CD4-positive, alpha-beta T cell treated with Interleukin-2 at 100 ng/mL for 4 hours (primary cell): Measurements from ENCODE around the gene CHPF2.

Experiments used
- DNase-seq: peaks from one replicate; pipeline ENCODE4 v3.0.0-alpha.2; 2020; ENCODE audit warnings: low spot score

CHPF2 gene

DNA sequence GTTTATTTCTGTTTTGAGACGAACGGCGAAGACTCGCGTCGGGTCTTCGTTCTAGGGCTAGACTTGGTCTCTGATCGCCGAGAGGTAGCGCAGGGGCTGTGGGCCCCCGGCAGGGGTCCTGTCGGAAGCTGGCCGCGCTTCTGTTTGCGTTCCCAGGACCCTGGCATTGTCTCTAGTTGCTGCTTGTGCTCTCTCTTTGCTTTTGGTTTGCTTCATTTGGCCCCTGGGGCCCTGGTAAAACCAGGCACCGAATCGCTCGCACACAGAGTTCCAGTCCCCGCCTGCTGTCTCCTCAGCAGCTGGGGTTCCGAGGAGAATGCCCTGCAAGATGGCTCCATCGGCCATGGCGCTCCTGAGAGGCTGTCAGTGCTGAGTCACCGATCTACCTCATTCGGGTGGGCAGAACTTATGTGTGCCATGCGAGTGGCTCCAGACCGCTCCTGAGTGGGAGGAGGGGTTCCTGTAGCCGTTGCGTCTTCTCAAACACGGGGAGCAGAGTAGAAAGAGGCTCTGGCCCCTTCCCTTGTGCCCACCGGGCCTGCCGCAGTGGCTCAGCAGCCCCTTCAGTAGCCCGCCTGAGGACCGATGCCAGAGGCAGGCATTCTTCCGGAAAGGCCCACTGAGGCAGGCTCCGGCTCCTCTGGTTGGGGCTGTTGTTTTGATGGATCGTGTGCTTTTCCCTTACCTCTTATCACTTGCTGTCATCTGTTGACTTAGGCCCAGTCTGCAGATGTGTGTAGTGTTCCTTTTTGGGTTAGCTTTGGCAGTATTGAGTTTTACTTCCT lies 826 bp downstream of the CHPF2 start:
- peak; percentile 71 for DNase-seq

- DNase-seq: no peak
These were observed 1.5 kb downstream of the CHPF2 start for GRCh38 chr7:151233804-151234203.

GRCh38 chr7:151235091-151235787 lies 3.0 kb downstream of the CHPF2 start:
- DNase-seq: no peak

- DNase-seq: no peak
These were observed 4.1 kb downstream of the CHPF2 start for GRCh38 chr7:151236406-151236805.

DNA sequence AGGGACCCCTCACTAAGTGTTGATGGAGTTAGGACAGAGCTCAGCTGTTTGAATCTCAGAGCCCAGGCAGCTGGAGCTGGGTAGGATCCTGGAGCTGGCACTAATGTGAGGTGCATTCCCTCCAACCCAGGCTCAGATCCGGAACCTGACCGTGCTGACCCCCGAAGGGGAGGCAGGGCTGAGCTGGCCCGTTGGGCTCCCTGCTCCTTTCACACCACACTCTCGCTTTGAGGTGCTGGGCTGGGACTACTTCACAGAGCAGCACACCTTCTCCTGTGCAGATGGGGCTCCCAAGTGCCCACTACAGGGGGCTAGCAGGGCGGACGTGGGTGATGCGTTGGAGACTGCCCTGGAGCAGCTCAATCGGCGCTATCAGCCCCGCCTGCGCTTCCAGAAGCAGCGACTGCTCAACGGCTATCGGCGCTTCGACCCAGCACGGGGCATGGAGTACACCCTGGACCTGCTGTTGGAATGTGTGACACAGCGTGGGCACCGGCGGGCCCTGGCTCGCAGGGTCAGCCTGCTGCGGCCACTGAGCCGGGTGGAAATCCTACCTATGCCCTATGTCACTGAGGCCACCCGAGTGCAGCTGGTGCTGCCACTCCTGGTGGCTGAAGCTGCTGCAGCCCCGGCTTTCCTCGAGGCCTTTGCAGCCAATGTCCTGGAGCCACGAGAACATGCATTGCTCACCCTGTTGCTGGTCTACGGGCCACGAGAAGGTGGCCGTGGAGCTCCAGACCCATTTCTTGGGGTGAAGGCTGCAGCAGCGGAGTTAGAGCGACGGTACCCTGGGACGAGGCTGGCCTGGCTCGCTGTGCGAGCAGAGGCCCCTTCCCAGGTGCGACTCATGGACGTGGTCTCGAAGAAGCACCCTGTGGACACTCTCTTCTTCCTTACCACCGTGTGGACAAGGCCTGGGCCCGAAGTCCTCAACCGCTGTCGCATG lies 5.2 kb downstream of the CHPF2 start:
- DNase-seq: no peak

- no peak for DNase-seq
These were observed 6.0 kb downstream of the CHPF2 start for GRCh38 chr7:151238190-151238810.

DNA sequence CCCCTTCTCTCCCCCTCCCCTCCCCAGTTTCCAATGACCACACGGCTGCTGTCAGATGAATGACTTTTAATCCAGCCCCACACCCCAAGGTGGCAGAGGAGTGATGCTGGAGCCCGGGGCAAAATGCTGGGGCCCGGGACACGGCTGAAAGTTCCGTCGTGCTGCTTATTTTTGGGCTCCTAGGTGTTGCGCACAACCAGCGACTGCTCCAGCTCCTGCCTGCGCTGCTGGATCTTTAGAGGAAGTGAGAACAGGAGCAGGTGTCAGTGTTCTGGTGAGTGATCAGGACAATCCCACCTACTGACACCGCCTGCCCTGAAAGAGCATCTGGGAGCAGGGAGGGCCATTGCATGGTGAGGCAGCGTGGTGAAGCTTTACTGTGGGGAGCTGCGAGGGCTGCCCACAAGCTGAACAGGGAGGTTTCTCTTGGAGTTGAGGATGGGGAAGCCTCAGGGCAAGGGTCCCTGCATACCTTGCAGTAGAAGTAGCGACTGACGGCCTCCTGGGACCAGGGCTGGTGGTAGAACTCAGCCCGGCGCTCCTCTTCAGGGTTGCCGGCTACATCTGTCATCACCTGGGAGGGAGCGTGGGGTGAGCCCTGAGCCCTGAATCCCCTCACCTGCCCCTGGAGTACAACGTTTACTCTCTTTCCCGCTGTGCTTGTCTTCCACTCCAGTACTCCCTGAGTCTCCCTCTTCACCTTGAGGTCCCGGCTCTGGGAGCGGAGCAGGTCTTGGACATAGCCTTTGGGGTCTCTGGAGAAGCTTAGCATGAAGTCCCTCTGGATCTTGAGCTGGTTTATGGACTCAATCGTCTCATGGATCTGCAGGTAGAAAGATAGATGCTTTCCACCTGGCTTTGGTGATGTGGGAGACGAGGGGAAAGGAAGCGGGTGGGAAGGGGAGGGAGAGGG lies 6.9 kb downstream of the CHPF2 start:
- DNase-seq: no peak

GRCh38 chr7:151239837-151240459 lies 7.7 kb downstream of the CHPF2 start:
- no peak for DNase-seq

- no peak for DNase-seq
These were observed 8.3 kb downstream of the CHPF2 start for GRCh38 chr7:151240536-151240935.

GRCh38 chr7:151240942-151241754 lies 8.9 kb downstream of the CHPF2 start:
- no peak for DNase-seq

- DNase-seq: no peak
These were observed 9.4 kb downstream of the CHPF2 start for GRCh38 chr7:151241755-151242096.

DNA sequence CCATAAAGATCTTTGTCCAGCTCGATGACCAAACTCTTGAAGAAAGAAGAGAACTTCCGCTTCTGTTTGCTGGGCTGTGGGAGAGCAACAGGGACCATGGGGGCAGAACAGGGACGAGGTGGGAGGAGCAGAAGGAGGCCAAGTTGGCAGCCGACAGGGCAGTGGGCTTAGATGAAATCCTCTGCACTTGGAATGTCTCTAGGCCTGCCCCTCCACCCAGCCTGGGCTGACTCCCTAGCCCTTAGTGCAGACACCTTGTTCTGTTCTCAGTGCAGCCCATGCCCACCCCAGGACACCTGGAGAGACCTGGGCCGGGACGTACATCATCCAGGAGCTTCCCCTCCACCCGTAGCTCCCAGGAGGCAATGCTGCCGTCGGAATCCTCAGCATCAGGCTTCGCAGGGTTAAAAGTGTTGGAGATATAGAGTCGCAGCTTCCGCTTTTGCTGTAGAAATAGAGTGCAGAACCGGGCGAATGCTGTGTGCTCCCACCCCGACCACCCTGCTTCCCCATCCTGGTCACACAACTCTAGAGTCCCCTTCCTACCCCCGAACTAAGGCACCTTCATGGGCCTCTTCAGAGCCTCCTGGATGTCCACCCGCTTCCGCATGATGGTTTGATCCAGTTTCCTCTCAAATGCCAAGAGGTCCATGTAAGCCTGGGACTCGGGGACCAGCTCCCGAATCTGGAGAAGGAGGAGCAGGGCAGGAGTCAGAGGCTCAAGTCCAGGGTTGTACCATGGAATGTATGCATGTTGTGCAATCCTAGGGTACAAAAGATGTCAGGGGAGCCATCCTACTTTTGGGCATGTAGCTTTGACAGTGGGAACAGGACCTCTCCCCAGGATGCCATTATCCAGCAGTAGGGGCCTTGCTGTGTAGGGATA lies 10.1 kb downstream of the CHPF2 start:
- DNase-seq: no peak

DNA sequence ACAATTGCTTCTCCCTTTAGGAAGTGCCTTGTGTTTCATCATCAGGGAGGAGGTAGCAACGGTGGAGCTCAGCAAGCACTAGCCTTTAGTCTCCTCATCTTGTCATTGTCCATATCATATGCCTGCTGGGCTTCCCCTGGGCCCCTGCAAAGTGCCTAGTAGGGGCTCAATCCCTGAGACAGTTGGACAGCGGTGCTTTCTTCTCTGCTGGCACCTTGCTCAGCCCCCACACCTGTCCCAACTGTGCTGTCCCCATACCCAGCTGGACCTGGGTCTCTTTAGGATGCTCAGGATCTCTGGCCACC lies 10.7 kb downstream of the CHPF2 start:
- no peak for DNase-seq

DNA sequence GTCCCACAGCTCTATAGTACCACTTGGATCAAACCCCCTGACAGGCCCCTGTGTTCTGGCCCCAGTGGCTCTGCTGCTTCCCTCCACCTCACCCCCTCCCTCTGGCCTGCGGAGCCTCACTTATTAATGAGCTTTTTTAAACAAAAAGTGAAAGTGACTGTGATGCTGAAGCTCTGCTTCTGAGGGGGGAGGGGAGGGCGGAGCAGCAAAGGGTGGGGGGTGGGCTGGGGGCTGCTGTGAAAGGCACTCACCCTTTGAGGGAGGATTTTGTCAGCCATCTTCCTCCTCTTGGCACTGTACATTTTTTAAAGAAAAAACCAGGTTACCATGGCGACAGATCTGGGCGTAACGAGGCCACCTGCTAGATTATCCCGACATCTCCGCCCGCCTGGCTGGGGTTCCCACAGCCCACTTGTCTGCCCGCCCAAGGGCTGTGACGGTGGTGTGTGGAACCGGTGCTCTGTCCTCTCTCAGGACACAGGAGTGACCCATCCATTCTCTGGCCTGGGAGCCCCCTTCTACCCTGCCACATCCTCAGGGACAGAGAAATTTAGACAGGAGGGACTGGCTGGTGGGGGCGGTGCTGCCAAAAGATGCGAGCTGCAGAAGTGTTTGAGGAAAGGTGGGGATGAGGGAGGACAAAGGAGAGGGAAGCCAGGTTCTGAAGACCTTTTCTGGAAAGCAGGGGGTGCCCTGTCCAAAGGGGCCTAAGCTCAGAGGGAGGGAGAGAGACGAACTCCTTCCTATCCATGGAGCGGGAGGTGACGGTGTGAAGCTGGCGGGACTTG lies 11.3 kb downstream of the CHPF2 start:
- DNase-seq: peak; percentile 68

- peak; percentile 71 for DNase-seq
These were observed 12.0 kb downstream of the CHPF2 start for GRCh38 chr7:151244196-151244840.

GRCh38 chr7:151244841-151245346 lies 12.6 kb downstream of the CHPF2 start:
- DNase-seq: no peak

- peak; percentile 53 for DNase-seq
These were observed 13.2 kb downstream of the CHPF2 start for GRCh38 chr7:151245360-151246101.
